K562 (cell line): Measurements from ENCODE around the gene PTPN13.

Experiments
- ATF6 ChIP-seq: sonication (generic); formaldehyde crosslinking; IDR thresholded peaks from 2 replicates; pipeline ENCODE4 v1.4.0; 2020; ENCODE audit warnings: mild to moderate bottlenecking, missing genetic modification reagents
- CTBP1 ChIP-seq: fragments of 450-650 bp; IDR thresholded peaks from 2 replicates; pipeline ENCODE4 v1.6.1; 2016; ENCODE audit warnings: borderline replicate concordance
- DEAF1 ChIP-seq: fragments of 450-650 bp; formaldehyde crosslinking; IDR thresholded peaks from 2 replicates; pipeline ENCODE4 v1.4.0; 2020; ENCODE audit warnings: mild to moderate bottlenecking, moderate library complexity
- E2F1 ChIP-seq: sonication (generic); formaldehyde crosslinking; IDR thresholded peaks from 2 replicates; pipeline ENCODE4 v1.8.1; 2023; ENCODE audit warnings: mild to moderate bottlenecking, missing genetic modification reagents, moderate library complexity
- ELF1 ChIP-seq: fragments of 200-800 bp; sonication (Bioruptor generic); IDR thresholded peaks from 2 replicates; pipeline ENCODE4 v1.6.1; 2016; ENCODE audit warnings: missing genetic modification characterization, missing compliant biosample characterization
- HNRNPLL ChIP-seq: fragments of 200-400 bp; formaldehyde crosslinking; IDR thresholded peaks from 2 replicates; pipeline ENCODE4 v1.6.1; 2017; ENCODE audit warnings: low read length, low read depth, mild to moderate bottlenecking; ENCODE audit not compliant: poor library complexity, severe bottlenecking
- MTA3 ChIP-seq: fragments of 450-650 bp; formaldehyde crosslinking; IDR thresholded peaks from 2 replicates; pipeline ENCODE4 v1.6.1; 2017; ENCODE audit warnings: mild to moderate bottlenecking, borderline replicate concordance
- MXD1 ChIP-seq: fragments of 250-450 bp; sonication (Bioruptor Pico); IDR thresholded peaks from 2 replicates; pipeline ENCODE4 v1.8.0; 2021; ENCODE audit warnings: borderline replicate concordance, mild to moderate bottlenecking, moderate library complexity; ENCODE audit not compliant: poor library complexity, severe bottlenecking
- NFE2L1 ChIP-seq: fragments of 450-650 bp; IDR thresholded peaks from 2 replicates; pipeline ENCODE4 v1.6.1; 2016; ENCODE audit warnings: missing genetic modification characterization, low read depth, mild to moderate bottlenecking, missing compliant biosample characterization, moderate library complexity, borderline replicate concordance
- POLR2A ChIP-seq: fragments of 450-650 bp; conservative IDR thresholded peaks from 2 replicates; pipeline ENCODE4 v1.6.1; 2016
- RNF219 ChIP-seq: fragments of 250-450 bp; sonication (Bioruptor Pico); IDR thresholded peaks from 2 replicates; pipeline ENCODE4 v1.5.0; 2022; ENCODE audit warnings: mild to moderate bottlenecking
- ZBTB7A ChIP-seq: IDR thresholded peaks from 2 replicates; pipeline ENCODE4 v1.6.1; 2011; ENCODE audit warnings: low read depth, mild to moderate bottlenecking, low read length, moderate library complexity, borderline replicate concordance; ENCODE audit not compliant: control insufficient read depth
- ZNF24 ChIP-seq: fragments of 450-650 bp; IDR thresholded peaks from 2 replicates; pipeline ENCODE4 v1.6.1; 2016
- ZNF507 ChIP-seq: conservative IDR thresholded peaks from 2 replicates; pipeline ENCODE4 v1.6.1; 2017; ENCODE audit warnings: missing genetic modification characterization, missing compliant biosample characterization

GRCh38 chr4:86608757-86609375 lies 14.8 kb downstream of the PTPN13 start:
- TF ChIP-seq ZNF24, result no peak
- no peak for TF ChIP-seq MXD1 (CRISPR knock-in tag)
- TF ChIP-seq CTBP1, result no peak
- TF ChIP-seq DEAF1, result no peak
- TF ChIP-seq RNF219 (CRISPR knock-in tag), result no peak
- no peak for TF ChIP-seq MTA3
- TF ChIP-seq POLR2A, result no peak
- no peak for TF ChIP-seq ZBTB7A
- TF ChIP-seq ZNF507 (tag), result no peak
- no peak for TF ChIP-seq E2F1
- no peak for TF ChIP-seq ELF1
- TF ChIP-seq ATF6 (CRISPR knock-in tag), result no peak
- TF ChIP-seq NFE2L1 (tag), result no peak
- no peak for TF ChIP-seq HNRNPLL
